Sciatic nerve (tissue), 2 donors: ENCODE data around the gene GAS5. TPM values are rescaled to one million over a fixed set of nuclear protein-coding genes. Genes with fewer than 3 reads are reported as not detected.
"Not testable (repeated sequence)": the region's sequence is repeated elsewhere in the genome, so short reads cannot be mapped to it uniquely, and the experiment has no call there.

Experiments used
- ATAC-seq: fragments of 200-7000 bp; cut with Tn5 transposase; one replicate; pipeline ENCODE4 v1.9.1; 2020; ENCODE audit warnings: mild to moderate bottlenecking, moderate library complexity
- DNase-seq: peaks from one replicate; pipeline ENCODE4 v3.0.0-alpha.2; 2020; ENCODE audit warnings: low spot score
- intact Hi-C: fragments of 100-400 bp; cut with DNase I; formaldehyde crosslinking; loops from one replicate; pipeline ENCODE4 v1.14.2; 2022
- total RNA-seq: library from RNA; stranded (reverse); fragmentation: NEBNext Ultra II Directional; extraction: Animal tissue kit (Norgen Biotek cat#: 25700); gene quantifications from one replicate; pipeline ENCODE4 v1.2.1, GENCODE V29; 2021
- donor health status: DM: no; HTN: no; CAD: no.
- donor health status: DM: no; HTN: no; CAD: no.

GAS5 gene
- total RNA-seq = 340 TPM

DNA sequence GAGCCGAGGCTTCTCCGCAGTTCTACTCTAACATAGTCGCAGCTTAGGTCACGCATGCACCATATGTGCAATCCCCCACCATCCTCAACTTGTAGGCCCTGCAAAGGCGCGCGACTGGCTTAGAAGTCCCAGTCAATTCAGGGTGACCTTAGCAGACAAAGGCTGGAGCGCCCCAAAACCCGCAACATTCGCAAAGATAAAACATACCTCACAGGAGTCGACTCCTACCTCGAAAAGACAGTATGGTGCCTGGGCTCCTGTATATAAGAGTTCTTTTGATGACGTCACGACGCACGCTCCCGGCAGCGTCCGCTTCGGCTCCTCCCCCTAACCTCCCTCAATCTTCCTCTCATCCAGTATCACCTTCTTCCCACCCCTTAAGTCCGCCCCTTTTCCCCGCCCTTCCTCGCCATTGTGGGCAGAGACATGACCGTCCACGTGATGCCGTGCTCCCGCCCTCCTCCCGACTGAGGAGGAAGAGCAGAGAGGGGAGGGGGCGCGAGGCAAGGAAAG is at the start of gene GAS5:
TSS of gene GAS5 (minus strand) at position 237 of the 513 bp plus-strand sequence.
- DNase-seq (peak; percentile 100), ATAC-seq (peak; percentile 98)
- intact Hi-C loops = no loop called here

DNA sequence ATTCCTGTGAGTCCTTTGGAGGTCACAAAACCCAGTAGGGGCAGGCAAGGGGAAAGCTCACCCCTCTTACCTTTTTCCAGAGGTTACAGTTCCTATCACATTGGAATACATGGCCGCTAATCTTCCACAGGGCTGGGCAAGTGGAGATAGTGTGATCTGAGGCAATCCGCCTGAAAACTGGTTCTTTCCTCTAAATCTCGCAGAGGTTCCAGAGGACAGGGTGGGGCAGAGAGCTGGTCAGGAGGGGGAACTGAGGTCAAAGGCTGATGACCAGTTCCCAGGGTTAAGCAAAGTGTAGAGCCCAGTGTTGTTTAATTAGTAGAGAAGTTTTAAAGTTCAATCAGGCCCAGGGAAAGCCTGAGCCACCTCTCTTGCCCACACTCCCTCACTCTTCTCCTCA is 49.4 kb upstream of the GAS5 start, which contains the start of gene SERPINC1:
TSS of gene SERPINC1 (minus strand) at position 179 of the 400 bp plus-strand sequence. CDS start at position 111, 68 bp downstream.
- intact Hi-C loops = no loop called here
- DNase-seq = no peak

DNA sequence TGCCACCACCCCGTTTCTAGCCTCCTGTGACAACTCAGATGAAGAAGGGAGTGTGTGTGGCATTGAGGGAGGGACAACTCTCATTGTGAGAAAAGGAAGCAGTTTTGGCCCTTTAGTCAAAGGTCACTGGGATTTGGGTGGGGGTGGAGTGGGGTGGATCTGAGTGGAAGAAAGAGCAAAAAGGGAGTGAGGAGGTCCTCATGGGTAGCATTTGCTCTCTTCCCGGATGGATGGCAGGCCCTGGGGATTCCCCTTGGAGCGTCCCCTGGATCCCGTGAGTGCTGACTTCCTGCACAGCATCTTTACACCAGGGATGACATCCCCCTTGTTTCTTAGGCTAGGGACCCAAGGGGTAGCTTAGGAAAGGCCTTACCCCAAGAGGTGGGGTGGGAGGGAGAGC is 48.9 kb upstream of the GAS5 start:
- ATAC-seq (no peak), DNase-seq (no peak)
- intact Hi-C loops = no loop called here

More for the DNA sequence above, 49.4 kb upstream of the GAS5 start, which contains the start of gene SERPINC1:
- no peak for ATAC-seq

DNA sequence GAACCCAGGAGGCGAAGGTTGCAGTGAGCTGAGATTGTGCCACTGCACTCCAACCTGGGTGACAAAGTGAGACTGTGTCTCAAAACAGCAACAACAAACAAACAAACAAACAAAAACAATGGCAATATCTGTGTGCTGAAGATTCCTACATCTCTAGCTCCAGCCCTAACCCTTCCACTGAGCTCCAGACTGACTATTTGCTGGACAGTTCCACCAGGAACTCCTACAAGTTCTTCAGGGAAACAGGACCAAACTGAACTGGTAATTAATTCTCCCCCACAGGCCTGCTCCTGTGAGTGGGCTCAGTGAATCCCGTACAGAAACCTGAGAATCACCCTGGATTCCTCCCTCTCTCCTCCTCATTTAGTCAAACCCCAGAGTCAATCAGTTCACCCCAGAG is 47.8 kb upstream of the GAS5 start:
- intact Hi-C loops = no loop called here
- ATAC-seq = no peak
- DNase-seq = no peak

DNA sequence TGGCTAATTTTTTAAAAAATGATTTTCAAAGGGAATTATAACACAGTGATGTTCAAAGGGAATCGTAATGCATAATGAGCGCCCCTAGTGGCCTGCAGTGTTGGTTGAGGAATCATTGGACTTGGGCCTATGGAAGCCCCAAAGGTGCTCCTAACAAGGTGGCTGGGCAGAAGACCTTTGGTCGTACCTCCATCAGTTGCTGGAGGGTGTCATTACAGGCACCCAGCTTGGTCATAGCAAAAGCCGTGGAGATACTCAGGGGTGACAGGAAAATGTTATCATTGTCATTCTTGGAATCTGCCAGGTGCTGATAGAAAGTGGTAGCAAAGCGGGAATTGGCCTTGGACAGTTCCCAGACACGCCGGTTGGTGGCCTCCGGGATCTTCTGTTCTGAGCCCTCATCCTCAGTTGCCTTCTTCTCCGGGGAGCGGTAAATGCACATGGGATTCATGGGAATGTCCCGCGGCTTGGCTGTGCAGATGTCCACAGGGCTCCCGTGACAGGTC is 46.6 kb upstream of the GAS5 start:
- DNase-seq (no peak), ATAC-seq (no peak)
- intact Hi-C loops = no loop called here

DNA sequence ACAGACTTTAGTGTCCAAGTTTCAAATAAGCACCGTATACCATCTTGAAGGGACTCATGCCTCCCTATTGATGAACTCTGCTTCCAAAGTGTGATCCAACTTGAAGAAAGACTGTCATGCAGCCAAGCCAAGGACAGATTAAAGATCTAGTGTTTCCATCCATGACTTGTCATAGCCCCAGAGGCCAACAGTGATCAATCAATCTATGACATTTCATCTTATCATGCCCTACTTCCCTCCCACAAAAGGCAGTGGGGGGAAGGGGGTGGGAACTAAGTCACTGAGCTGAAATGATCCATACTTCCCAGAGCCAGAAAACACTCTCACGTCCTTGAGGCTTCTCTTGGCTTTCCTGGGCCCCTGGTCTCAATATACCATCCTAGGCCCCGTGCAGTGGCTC is 45.3 kb upstream of the GAS5 start:
- no peak for ATAC-seq
- intact Hi-C loops = no loop called here
- no peak for DNase-seq

- DNase-seq (no peak), ATAC-seq (no peak)
- intact Hi-C loops = no loop called here
Measured at GRCh38 chr1:173903827-173904531, 36.2 kb upstream of the GAS5 start.

DNA sequence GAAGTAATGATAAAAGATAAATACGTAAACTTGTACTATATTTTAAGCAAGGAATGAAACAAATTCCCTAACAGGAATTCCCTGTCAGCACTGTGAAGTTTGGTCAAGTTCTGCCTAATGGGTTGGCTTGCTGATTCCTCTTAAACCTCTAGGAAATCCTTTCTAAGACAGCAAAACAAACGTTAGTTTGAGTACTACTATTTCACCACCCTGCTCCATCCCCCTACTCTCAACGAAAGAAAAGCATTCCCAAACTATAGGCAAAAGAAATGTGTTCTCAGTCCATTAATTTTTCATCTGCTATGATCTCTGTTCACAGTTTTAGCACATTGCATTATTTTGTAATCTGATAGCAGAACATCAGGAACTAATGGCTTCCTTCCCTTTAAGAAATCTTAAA is 33.2 kb upstream of the GAS5 start:
- no peak for DNase-seq
- no peak for ATAC-seq
- intact Hi-C loops = no loop called here

- DNase-seq (no peak), ATAC-seq (no peak)
- intact Hi-C loops = no loop called here
Measured at GRCh38 chr1:173900427-173900826, 32.6 kb upstream of the GAS5 start.

DNA sequence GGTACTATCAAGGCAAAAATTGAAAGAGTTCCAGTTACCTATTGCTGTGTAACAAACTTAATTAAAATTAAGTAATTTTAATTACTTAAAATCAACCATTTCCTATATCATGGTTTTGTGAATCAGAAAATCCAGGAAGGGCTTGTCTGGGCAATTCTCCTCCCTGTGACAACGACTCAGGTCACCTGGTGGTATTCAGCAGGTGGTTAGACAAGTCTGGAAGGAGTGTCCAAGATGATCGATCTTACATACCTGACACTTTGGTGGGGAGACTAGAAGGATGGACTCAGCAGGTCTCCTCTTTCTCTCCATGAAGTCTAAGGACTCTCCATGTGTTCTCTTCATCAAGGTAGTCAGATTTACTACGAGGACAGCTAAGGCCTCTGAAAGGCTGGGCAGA is 26.4 kb upstream of the GAS5 start:
- ATAC-seq (no peak), DNase-seq (no peak)
- intact Hi-C loops = no loop called here

GRCh38 chr1:173893611-173894010 is 25.8 kb upstream of the GAS5 start:
- ATAC-seq (no peak), DNase-seq (no peak)
- intact Hi-C loops = no loop called here

GRCh38 chr1:173889885-173890284 is 22.1 kb upstream of the GAS5 start:
- intact Hi-C loops = no loop called here

DNA sequence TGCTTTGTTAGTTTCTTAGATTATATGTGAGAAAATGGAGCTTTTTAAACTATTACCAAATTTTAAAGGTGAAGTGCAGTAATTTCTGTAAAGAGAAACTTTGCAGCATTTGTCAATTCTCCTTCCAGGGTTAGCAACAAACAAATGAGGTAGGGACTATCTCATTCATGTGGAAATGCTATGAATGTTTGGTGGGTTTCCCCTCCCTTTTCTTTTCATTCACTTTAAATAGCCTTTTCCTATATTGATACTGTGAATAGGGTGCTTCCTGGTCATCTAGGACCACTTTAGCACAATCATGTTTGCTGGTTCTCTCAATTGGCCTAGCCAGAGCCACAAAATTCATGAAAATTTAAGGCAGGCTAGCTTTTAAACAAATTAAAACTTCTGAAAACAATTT is 21.0 kb upstream of the GAS5 start:
- intact Hi-C loops = no loop called here
- DNase-seq (no peak), ATAC-seq (no peak)

More at GRCh38 chr1:173889885-173890284, 22.1 kb upstream of the GAS5 start:
- ATAC-seq (no peak), DNase-seq (no peak)

DNA sequence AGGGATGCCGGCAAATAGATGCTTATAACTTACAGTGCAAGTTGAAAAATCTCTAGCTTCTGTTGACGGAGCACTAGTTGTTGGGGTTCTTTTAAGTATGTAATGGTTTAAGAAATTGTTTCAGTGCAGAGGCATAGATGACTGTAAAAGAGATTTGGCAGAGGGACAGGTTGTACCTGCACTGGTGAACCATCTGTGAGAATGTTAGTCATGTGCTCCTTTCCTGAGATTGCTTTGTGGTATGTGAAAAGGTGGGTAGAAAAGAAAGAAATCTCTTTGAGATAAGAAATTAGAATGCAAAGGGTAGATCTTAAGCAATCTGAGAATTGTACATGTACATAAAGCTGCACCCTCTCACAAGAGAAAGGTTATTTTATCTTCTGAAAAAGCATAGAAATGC is 19.8 kb upstream of the GAS5 start:
- DNase-seq = no peak
- no peak for ATAC-seq
- intact Hi-C loops = no loop called here

DNA sequence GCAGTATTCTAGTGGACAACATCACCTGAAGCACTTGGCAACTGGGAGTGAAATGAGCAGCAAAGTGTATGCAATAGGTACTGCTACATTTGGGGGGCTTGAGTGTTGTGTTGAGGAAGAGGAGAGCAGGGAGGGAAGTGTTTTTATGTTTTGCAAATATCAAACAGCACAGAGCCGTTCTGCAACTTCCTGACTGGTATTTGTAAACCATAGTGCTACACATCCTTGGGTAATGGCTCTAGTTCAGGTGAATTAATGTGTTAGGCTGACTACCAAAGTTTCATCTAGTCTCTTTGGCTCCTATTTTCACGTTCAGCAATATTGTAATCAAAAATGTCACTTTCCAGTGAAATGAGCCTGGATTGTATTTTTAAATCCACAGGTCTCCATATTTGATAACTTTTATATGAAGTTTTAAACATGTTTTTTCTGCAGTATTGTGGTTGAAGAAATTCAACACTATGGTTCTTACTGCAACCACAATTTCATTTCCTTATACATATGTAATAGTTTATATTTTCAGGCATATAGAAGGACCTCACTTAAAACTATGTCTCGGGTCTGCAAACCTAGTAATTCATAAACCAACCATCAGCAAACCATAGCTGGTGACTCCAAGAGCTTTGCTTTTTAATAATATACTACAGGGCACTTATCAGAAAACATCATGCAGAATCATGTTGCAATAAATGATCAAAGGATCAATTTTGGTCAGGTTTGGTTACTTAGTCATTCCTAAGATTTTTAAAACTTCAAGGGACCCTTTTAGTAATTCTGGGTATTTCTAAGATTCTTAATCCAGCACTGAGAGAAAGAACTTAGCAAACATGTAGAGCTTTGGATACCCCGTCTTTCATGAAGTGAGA is 19.2 kb upstream of the GAS5 start:
- no peak for ATAC-seq
- no peak for DNase-seq
- intact Hi-C loops = no loop called here

DNA sequence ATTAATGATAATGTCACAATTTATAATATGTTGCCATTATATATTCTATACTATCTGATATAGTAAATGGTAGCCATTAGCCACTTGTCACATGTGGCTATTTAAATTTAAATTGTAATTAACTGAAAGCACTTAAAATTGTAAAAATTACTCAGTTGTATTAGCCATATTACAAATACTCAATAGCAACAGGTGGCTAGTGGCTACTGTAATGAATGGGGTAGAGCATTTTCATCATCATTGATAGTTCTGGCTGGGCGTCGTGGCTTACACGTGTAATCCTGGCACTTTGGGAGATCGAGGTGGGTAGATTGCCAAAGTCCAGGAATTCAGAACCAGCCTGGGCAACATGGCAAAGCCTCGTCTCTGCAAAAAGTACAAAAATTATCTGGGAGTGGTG is 16.9 kb upstream of the GAS5 start:
- no peak for DNase-seq
- no peak for ATAC-seq
- intact Hi-C loops = no loop called here

GRCh38 chr1:173881117-173881516 is 13.3 kb upstream of the GAS5 start:
- DNase-seq, ATAC-seq, intact Hi-C loops: not testable (repeated sequence)

GRCh38 chr1:173878251-173878650 is 10.5 kb upstream of the GAS5 start:
- DNase-seq (no peak), ATAC-seq (no peak)

GRCh38 chr1:173876732-173877131 is 8.9 kb upstream of the GAS5 start:
- DNase-seq (no peak), ATAC-seq (no peak)
- intact Hi-C loops = no loop called here

More at GRCh38 chr1:173878251-173878650, 10.5 kb upstream of the GAS5 start:
- intact Hi-C loops = no loop called here

GRCh38 chr1:173871500-173871899 is 3.7 kb upstream of the GAS5 start:
- intact Hi-C loops = no loop called here
- ATAC-seq (no peak), DNase-seq (no peak)
